Gastroesophageal sphincter (tissue), 3 donors: Measurements from ENCODE around the gene ZBTB17.

ENCODE experiments used
- POLR2AphosphoS5 ChIP-seq: sonication (generic); formaldehyde crosslinking; IDR thresholded peaks from one replicate; pipeline ENCODE4 v1.6.1; 2017; ENCODE audit warnings: antibody characterized with exemption
- TF ChIP-seq, protein P1 (sequence below), 4 experiments: fragments of 200-600 bp in 2 of 4; fragments of 450-650 bp in 2 of 4; sonication (generic) in 1 of 4; IDR thresholded peaks; one replicate each; pipeline ENCODE4 v1.5.1; 2017 to 2019; ENCODE audit warnings: antibody characterized with exemption in 4 of 4, mild to moderate bottlenecking in 2 of 4, moderate library complexity in 2 of 4

- TF ChIP-seq, protein P1, sequence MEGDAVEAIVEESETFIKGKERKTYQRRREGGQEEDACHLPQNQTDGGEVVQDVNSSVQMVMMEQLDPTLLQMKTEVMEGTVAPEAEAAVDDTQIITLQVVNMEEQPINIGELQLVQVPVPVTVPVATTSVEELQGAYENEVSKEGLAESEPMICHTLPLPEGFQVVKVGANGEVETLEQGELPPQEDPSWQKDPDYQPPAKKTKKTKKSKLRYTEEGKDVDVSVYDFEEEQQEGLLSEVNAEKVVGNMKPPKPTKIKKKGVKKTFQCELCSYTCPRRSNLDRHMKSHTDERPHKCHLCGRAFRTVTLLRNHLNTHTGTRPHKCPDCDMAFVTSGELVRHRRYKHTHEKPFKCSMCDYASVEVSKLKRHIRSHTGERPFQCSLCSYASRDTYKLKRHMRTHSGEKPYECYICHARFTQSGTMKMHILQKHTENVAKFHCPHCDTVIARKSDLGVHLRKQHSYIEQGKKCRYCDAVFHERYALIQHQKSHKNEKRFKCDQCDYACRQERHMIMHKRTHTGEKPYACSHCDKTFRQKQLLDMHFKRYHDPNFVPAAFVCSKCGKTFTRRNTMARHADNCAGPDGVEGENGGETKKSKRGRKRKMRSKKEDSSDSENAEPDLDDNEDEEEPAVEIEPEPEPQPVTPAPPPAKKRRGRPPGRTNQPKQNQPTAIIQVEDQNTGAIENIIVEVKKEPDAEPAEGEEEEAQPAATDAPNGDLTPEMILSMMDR (IDR thresholded peaks at IDR 0.05) = no peak
- no peak for TF ChIP-seq POLR2AphosphoS5
These were observed 9.9 kb upstream of the ZBTB17 start for GRCh38 chr1:15985611-15986297.
